Measurements from ENCODE around the gene COX8C. TPM values are rescaled to one million over a fixed set of nuclear protein-coding genes. Genes with fewer than 3 reads are reported as not detected.

COX8C gene
- polyA plus RNA-seq, 1 of the 3 experiments (the other 2 are of a cell fraction), result not detected

DNA sequence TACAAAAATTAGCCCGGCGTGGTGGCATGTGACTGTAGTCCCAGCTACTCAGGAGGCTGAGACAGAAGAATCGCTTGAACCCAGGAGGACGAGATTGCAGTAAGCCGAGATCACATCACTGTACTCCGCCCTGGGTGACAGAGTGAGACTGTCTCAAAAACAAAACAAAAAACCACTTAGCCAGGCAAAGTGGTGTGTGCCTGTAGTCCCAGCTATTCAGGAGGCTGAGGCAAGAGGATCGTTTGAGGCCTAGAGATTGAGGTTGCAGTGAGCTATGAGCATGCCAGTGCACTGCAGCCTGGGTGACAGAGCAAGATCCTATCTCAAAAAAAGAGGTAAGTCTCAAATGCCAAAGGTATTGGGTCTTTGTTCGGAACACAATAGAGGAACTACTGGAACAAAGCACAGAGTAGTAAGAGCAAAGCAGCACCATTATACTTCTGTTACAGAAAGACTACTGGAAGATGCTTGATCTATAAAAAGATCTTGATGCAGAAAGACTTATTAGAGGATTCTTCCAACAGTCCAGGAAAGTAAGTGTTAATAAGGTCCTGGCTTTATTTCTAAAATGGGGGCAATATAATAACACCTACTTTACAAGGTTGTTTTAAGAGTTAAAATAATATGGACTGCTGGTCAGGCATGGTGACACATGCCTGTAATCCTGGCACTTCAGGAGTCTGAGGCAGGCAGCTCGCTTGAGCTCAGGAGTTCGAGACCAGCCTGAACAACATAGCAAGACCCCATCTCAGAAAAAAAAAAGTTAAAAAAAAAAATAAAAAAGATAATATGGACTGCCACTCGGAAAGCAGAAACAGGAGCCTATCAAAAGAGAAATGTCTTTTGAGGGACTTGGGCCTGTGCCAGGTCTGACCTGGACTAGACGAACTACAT is 44.0 kb upstream of the COX8C start:
- H4K20me1 ChIP-seq (ENCODE audit: insufficient read depth), result peaks cover 31% of the 10 kb centered on the region
- no peaks in the 10 kb centered on the region for H3K27me3 ChIP-seq (ENCODE audit: insufficient read depth)
- POLR2A ChIA-PET, result no interaction called here
- no peak overlapping the region for H2AFZ ChIP-seq (ENCODE audit: low read depth)
- no peaks in the 10 kb centered on the region for H3K9me3 ChIP-seq
- no peaks in the 10 kb centered on the region for H3K36me3 ChIP-seq (replicated peaks in 1 of 2; ENCODE audit: control insufficient read depth in 1 of 2, insufficient read depth in 2 of 2, low read length in 1 of 2)
- CTCF ChIA-PET, result no interaction called here
- H3K27ac ChIP-seq (ENCODE audit: low read depth in 2 of 2, low read length in 1 of 2), result peak overlapping the region in 1 of 2 experiments; percentile 34; a peak in 1 of 4 replicates
- H3K9me2 ChIP-seq, result no peaks in the 10 kb centered on the region
- peaks cover 7 to 24% of the 10 kb centered on the region in 2 experiments; a peak in 2 of 4 replicates for H3K4me1 ChIP-seq (ENCODE audit: control insufficient read depth in 1 of 2, insufficient read depth in 2 of 2, low read depth in 1 of 2, low read length in 1 of 2)
- H3K79me2 ChIP-seq (ENCODE audit: insufficient read depth), result peaks cover 94% of the 10 kb centered on the region
- no peak for DNase-seq
- H3F3A ChIP-seq (replicated peaks; ENCODE audit: insufficient read depth), result peaks cover 4% of the 10 kb centered on the region
- TF ChIP-seq SIN3A (IDR thresholded peaks at IDR 0.05; ENCODE audit: borderline replicate concordance, low read depth, low read length), result no peak
- no peak for TF ChIP-seq FOSL2 (IDR thresholded peaks at IDR 0.05; ENCODE audit: borderline replicate concordance, low read depth)
- no peak for TF ChIP-seq ELF1 (IDR thresholded peaks at IDR 0.05)
- no peak for TF ChIP-seq NRF1 (IDR thresholded peaks at IDR 0.05; ENCODE audit: low read depth, low read length)
- no peak for TF ChIP-seq PBX3 (IDR thresholded peaks at IDR 0.05)
- no peak for TF ChIP-seq IRF3 (IDR thresholded peaks at IDR 0.05; ENCODE audit: low read depth, low read length)
- no peak for TF ChIP-seq POLR2AphosphoS5 (IDR thresholded peaks at IDR 0.05; ENCODE audit: low read depth, low read length)
- no peak for TF ChIP-seq TAF1 (IDR thresholded peaks at IDR 0.05; ENCODE audit: borderline replicate concordance, low read depth, low read length)
- TF ChIP-seq RCOR1 (IDR thresholded peaks at IDR 0.05; ENCODE audit: low read length), result no peak
- TF ChIP-seq RFX5 (IDR thresholded peaks at IDR 0.05; ENCODE audit: low read length), result no peak
- TF ChIP-seq CHD2 (IDR thresholded peaks at IDR 0.05; ENCODE audit: low read length, partially characterized antibody), result no peak
- no peak for TF ChIP-seq YY1 (IDR thresholded peaks at IDR 0.05; ENCODE audit: low read depth)
- H3K4me2 ChIP-seq, result no peak overlapping the region
- 91% methylated on average over 12 of the region's 12 CpGs for WGBS (ENCODE audit: low lambda C conversion rate)
- no peak overlapping the region for H3K9ac ChIP-seq
- H3K4me3 ChIP-seq (ENCODE audit: low read depth in 2 of 2, low read length in 1 of 2), result no peak overlapping the region

- Histone ChIP-seq H3K27me3 (ENCODE audit: insufficient read depth) (no peaks in the 10 kb centered on the region), H3K36me3 (replicated peaks in 1 of 2; ENCODE audit: control insufficient read depth in 1 of 2, insufficient read depth in 2 of 2, low read length in 1 of 2) (no peaks in the 10 kb centered on the region), H4K20me1 (ENCODE audit: insufficient read depth) (peaks cover 24% of the 10 kb centered on the region), H3F3A (replicated peaks; ENCODE audit: insufficient read depth) (no peaks in the 10 kb centered on the region), H3K4me2 (no peak overlapping the region), H3K79me2 (ENCODE audit: insufficient read depth) (peaks cover 93% of the 10 kb centered on the region), H3K9me3 (no peaks in the 10 kb centered on the region), H3K4me3 (ENCODE audit: low read depth in 2 of 2, low read length in 1 of 2) (no peak overlapping the region), H2AFZ (ENCODE audit: low read depth) (no peak overlapping the region), H3K27ac (ENCODE audit: low read depth in 2 of 2, low read length in 1 of 2) (no peak overlapping the region), H3K4me1 (ENCODE audit: control insufficient read depth in 1 of 2, insufficient read depth in 2 of 2, low read depth in 1 of 2, low read length in 1 of 2) (peaks cover 7 to 24% of the 10 kb centered on the region in 2 experiments; a peak in 2 of 4 replicates), H3K9ac (no peak overlapping the region), H3K9me2 (no peaks in the 10 kb centered on the region)
- WGBS (ENCODE audit: low lambda C conversion rate), result 74% methylated on average over 3 of the region's 3 CpGs
- CTCF ChIA-PET, result no interaction called here
- POLR2A ChIA-PET, result no interaction called here
- no peak for DNase-seq
- no peak for TF ChIP-seq SMC3 (IDR thresholded peaks at IDR 0.05; ENCODE audit: low read depth, low read length)
- no peak for TF ChIP-seq TCF12 (IDR thresholded peaks at IDR 0.05)
- no peak for TF ChIP-seq FOXJ3 (CRISPR knock-in tag; IDR thresholded peaks at IDR 0.05)
- TF ChIP-seq FOXM1 (IDR thresholded peaks at IDR 0.05; ENCODE audit: low read depth), result no peak
- TF ChIP-seq JUND (IDR thresholded peaks at IDR 0.05), result no peak
- no peak for TF ChIP-seq MXI1 (IDR thresholded peaks at IDR 0.05; ENCODE audit: low read depth, low read length)
- no peak for TF ChIP-seq USF1 (IDR thresholded peaks at IDR 0.05; ENCODE audit: borderline replicate concordance, low read depth)
- TF ChIP-seq MEF2A (IDR thresholded peaks at IDR 0.05; ENCODE audit: borderline replicate concordance, low read depth), result no peak
- TF ChIP-seq, protein P1, sequence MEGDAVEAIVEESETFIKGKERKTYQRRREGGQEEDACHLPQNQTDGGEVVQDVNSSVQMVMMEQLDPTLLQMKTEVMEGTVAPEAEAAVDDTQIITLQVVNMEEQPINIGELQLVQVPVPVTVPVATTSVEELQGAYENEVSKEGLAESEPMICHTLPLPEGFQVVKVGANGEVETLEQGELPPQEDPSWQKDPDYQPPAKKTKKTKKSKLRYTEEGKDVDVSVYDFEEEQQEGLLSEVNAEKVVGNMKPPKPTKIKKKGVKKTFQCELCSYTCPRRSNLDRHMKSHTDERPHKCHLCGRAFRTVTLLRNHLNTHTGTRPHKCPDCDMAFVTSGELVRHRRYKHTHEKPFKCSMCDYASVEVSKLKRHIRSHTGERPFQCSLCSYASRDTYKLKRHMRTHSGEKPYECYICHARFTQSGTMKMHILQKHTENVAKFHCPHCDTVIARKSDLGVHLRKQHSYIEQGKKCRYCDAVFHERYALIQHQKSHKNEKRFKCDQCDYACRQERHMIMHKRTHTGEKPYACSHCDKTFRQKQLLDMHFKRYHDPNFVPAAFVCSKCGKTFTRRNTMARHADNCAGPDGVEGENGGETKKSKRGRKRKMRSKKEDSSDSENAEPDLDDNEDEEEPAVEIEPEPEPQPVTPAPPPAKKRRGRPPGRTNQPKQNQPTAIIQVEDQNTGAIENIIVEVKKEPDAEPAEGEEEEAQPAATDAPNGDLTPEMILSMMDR (IDR thresholded peaks at IDR 0.05), result no peak
- TF ChIP-seq EP300 (IDR thresholded peaks at IDR 0.05; ENCODE audit: borderline replicate concordance in 1 of 2, low read depth in 1 of 2, low read length in 1 of 2), result no peak
- no peak for TF ChIP-seq RXRA (IDR thresholded peaks at IDR 0.05; ENCODE audit: borderline replicate concordance, low read depth)
- no peak for TF ChIP-seq PBX3 (IDR thresholded peaks at IDR 0.05)
Observed at GRCh38 chr14:93303659-93304058, 43.3 kb upstream of the COX8C start.
